OCI-LY3 (cell line): ENCODE data around the gene KCNH6.

Source experiments
- H2AFZ ChIP-seq: fragments of 200-600, 300-600 bp; shearing (Covaris generic); 2 replicates; pipeline ENCODE4 v1.6.0; 2014; ENCODE audit warnings: antibody characterized with exemption, low read depth, low read length
- H3K27ac ChIP-seq: fragments of 200-600, 300-600 bp; sonication (generic); 2 replicates; pipeline ENCODE4 v1.5.1; 2014; ENCODE audit warnings: mild to moderate bottlenecking, low read length, moderate library complexity, mixed read lengths
- H3K27me3 ChIP-seq: fragments of 200-600, 300-600 bp; sonication (generic); 2 replicates; pipeline ENCODE4 v1.6.1; 2014; ENCODE audit warnings: low read depth, low read length, mixed read lengths
- H3K36me3 ChIP-seq: fragments of 200-600, 300-600 bp; sonication (generic); replicated peaks from 2 replicates; pipeline ENCODE3; 2014; ENCODE audit warnings: low read depth, low read length, mixed read lengths
- H3K4me1 ChIP-seq: fragments of 300-600, 200-600 bp; sonication (generic); 2 replicates; pipeline ENCODE4 v1.6.1; 2014; ENCODE audit warnings: low read length, mixed read lengths
- H3K4me2 ChIP-seq: fragments of 200-600, 300-600 bp; sonication (generic); 2 replicates; pipeline ENCODE4 v1.6.1; 2014; ENCODE audit warnings: low read length, mixed read lengths
- H3K4me3 ChIP-seq: fragments of 300-600, 200-600 bp; sonication (generic); 2 replicates; pipeline ENCODE4 v1.5.1; 2014; ENCODE audit warnings: antibody characterized with exemption, mild to moderate bottlenecking, low read length, moderate library complexity
- H3K79me2 ChIP-seq: fragments of 300-600, 200-600 bp; shearing (Covaris generic); 2 replicates; pipeline ENCODE4 v1.6.1; 2014; ENCODE audit warnings: mild to moderate bottlenecking, low read length, mixed read lengths
- H3K9ac ChIP-seq: fragments of 300-600, 200-600 bp; shearing (Covaris generic); 2 replicates; pipeline ENCODE4 v1.6.0; 2014; ENCODE audit warnings: mild to moderate bottlenecking, low read length, moderate library complexity
- H3K9me3 ChIP-seq: fragments of 200-600, 300-600 bp; shearing (Covaris generic); 2 replicates; pipeline ENCODE4 v1.6.1; 2014; ENCODE audit warnings: low read length, mixed read lengths; ENCODE audit not compliant: insufficient read depth
- H4K20me1 ChIP-seq: fragments of 200-600, 300-600 bp; sonication (generic); 2 replicates; pipeline ENCODE4 v1.6.1; 2016; ENCODE audit warnings: low read length, mixed read lengths; ENCODE audit not compliant: insufficient read depth
- EZH2phosphoT487 ChIP-seq: fragments of 200-600 bp; shearing (Covaris generic); IDR thresholded peaks from 2 replicates; pipeline ENCODE4 v1.6.1; 2018; ENCODE audit warnings: antibody characterized with exemption, mixed run types, low read depth
- TF ChIP-seq, protein P1 (sequence below): fragments of 200-600, 300-600 bp; sonication (generic); IDR thresholded peaks from 2 replicates; pipeline ENCODE4 v1.5.1; 2014; ENCODE audit warnings: antibody characterized with exemption, low read length, low read depth

KCNH6 gene

DNA sequence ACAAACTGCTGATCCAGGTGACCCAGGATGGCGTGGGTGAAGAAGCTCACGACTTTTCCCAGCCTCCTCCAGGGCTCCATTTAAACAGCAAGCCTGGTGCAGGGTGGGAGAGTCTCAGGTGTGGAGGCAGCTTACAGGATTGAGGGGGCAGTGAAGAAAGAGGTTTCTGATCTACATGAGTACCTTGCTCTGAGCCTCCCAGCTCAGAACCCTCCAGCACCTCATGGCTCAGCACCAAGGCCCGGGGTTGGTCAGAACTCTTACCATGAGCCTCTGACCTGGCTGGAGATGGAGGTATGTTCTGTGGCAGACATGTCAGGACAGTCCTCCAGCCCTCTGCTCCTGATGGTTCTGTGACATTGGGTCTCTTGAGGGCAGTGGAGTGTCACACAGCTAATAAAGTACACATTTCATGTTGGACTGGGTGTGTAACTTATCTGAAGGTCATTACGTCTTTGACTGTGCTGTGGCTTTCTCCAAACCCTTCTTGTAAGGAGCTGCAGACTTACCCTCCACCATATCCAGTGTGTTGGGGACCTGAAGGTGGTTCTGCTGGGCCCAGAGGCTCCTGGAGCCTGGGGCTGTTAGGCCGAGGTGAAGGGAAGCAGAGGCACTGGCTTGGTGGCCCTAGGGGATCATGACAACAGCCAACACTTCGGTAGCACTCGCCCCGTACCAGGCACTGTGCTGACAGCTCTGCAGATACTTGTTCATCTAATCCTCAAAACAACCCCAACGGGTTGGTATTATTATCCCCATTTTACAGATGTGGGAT is 23.3 kb downstream of the KCNH6 start:
- no peaks in the 10 kb centered on the region for H3K27me3 ChIP-seq
- H2AFZ ChIP-seq, result no peak overlapping the region
- no peak overlapping the region for H3K9ac ChIP-seq
- H3K27ac ChIP-seq, result no peak overlapping the region
- H3K4me1 ChIP-seq, result peaks cover 5% of the 10 kb centered on the region; the same call in 1 of the 2 replicates
- no peak overlapping the region for H3K4me3 ChIP-seq
- H3K9me3 ChIP-seq, result no peaks in the 10 kb centered on the region
- TF ChIP-seq, protein P1, sequence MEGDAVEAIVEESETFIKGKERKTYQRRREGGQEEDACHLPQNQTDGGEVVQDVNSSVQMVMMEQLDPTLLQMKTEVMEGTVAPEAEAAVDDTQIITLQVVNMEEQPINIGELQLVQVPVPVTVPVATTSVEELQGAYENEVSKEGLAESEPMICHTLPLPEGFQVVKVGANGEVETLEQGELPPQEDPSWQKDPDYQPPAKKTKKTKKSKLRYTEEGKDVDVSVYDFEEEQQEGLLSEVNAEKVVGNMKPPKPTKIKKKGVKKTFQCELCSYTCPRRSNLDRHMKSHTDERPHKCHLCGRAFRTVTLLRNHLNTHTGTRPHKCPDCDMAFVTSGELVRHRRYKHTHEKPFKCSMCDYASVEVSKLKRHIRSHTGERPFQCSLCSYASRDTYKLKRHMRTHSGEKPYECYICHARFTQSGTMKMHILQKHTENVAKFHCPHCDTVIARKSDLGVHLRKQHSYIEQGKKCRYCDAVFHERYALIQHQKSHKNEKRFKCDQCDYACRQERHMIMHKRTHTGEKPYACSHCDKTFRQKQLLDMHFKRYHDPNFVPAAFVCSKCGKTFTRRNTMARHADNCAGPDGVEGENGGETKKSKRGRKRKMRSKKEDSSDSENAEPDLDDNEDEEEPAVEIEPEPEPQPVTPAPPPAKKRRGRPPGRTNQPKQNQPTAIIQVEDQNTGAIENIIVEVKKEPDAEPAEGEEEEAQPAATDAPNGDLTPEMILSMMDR, result no peak
- no peak for TF ChIP-seq EZH2phosphoT487
- no peaks in the 10 kb centered on the region for H3K36me3 ChIP-seq
- peaks cover 22% of the 10 kb centered on the region for H3K79me2 ChIP-seq
- peaks cover 4% of the 10 kb centered on the region; the same call in 1 of the 2 replicates for H4K20me1 ChIP-seq
- H3K4me2 ChIP-seq, result no peak overlapping the region

DNA sequence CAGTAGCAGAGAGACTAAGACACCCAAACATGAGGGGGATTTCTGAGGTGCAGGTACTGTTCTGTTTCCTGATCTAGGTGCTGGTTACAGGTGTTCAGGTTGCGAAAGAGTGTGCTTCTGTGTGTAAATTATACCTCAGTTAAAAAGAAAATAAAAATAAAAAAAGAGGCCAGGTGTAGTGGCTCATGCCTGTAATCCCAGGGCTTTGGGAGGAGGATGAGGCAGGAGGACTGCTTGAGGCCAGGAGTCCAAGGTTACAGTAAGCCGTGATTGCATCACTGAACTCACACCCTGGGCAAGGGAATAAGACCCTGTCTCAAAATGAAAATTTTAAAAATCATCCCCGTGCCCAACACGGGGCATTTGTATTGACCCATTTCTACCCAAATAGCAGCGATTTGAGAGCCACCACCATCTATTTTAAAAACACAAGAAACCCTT is 23.9 kb downstream of the KCNH6 start:
- Histone ChIP-seq H3K4me3 (no peak overlapping the region), H3K9ac (no peak overlapping the region), H3K4me1 (peaks cover 8% of the 10 kb centered on the region), H3K9me3 (no peaks in the 10 kb centered on the region), H4K20me1 (peaks cover 8% of the 10 kb centered on the region), H3K79me2 (peaks cover 28% of the 10 kb centered on the region), H2AFZ (no peak overlapping the region), H3K36me3 (no peaks in the 10 kb centered on the region), H3K4me2 (no peak overlapping the region), H3K27ac (no peak overlapping the region), H3K27me3 (no peaks in the 10 kb centered on the region)
- TF ChIP-seq, protein P1, result no peak

DNA sequence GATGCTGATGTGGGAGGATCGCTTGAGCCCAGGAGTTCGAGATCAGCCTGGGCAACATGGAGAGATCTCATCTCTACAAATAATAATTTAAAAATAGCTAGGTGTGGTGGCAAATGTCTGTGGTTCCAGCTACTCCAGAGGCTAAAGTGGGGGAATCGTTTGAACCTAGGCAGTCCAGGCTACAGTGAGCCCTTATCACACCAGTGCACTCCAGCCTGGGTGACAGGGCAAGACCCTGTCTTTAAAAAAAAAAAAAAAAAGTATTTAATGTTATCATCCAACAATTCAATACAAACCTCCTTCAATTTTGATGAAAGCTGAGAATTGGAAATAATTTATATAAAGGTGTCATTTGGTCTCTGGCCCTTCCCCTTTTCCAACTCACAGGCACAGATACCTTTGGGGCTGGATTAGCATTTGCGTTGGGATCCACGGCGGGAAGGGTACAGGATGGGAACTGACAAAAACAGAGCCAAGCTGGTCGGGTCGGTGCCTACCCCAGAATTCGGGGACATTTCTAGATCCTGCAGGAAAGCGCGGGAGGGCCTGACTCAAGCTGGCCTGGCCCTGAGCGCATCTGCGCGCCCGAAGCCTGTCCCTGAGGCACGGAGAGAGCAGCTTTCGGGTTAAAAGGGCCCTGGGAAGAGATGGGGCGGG is 26.3 kb downstream of the KCNH6 start:
- Histone ChIP-seq H3K79me2 (peaks cover 51% of the 10 kb centered on the region), H4K20me1 (peaks cover 31% of the 10 kb centered on the region)

More for the DNA sequence above, 26.3 kb downstream of the KCNH6 start:
- Histone ChIP-seq H3K9me3 (no peaks in the 10 kb centered on the region), H3K27me3 (no peaks in the 10 kb centered on the region), H2AFZ (peak overlapping the region; percentile 48; the same call in 1 of the 2 replicates), H3K4me1 (peaks cover 15% of the 10 kb centered on the region), H3K27ac (peak overlapping the region; percentile 78), H3K9ac (peak overlapping the region; percentile 89), H3K36me3 (peaks cover 13% of the 10 kb centered on the region), H3K4me2 (peak overlapping the region; percentile 80), H3K4me3 (peak overlapping the region; percentile 92)
- TF ChIP-seq, protein P1, result no peak
- no peak for TF ChIP-seq EZH2phosphoT487
